ENCODE measurements around the gene SPINK2.

The SPINK2 gene, protein sequence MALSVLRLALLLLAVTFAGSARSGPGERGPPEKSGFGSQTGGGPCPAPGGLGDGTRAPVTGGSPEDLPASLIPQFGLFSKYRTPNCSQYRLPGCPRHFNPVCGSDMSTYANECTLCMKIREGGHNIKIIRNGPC

DNA sequence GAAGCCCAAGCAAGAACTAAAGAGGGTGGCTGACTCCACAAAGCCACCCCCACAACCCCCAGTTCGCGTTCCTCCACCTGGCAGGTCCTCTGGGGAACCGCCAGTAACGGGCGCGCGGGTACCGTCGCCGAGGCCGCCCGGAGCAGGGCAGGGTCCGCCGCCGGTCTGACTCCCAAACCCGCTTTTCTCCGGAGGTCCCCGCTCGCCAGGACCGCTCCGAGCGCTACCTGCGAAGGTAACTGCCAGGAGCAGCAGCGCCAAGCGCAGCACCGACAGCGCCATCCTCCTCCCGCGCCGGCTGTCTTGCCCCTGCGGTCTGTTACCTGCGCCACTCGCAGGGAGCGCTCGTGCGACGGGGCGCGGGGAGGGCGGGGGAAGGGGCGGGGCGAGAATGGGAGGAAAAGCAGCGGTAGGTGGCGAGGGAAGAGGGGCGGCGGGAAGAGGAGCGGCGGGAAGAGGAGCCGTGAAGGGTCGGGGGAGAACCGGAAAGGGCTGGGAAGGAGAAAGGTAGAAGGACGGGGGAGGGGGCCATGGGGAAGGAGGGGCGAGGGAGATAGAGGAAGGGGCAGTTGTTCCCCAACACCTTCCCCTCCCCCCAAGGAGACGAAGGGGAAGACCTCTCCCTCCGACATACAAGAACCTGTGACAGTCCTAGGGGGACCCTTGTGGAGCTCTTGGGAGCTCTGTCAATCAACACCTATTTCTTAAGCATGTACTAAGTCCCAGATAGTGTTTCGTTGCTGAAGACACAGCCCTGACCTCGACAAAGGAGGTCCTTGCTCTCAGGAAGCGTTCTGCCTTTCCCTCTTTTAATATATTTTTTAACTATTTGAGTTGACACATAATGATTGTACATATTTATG is at the start of gene SPINK2:
SPINK2 (minus strand) TSS at position 321 of the 863 bp plus-strand sequence; CDS start at position 282, 39 bp downstream.
- no peak for DNase-seq (ENCODE audit: low read depth, low spot score)

DNA sequence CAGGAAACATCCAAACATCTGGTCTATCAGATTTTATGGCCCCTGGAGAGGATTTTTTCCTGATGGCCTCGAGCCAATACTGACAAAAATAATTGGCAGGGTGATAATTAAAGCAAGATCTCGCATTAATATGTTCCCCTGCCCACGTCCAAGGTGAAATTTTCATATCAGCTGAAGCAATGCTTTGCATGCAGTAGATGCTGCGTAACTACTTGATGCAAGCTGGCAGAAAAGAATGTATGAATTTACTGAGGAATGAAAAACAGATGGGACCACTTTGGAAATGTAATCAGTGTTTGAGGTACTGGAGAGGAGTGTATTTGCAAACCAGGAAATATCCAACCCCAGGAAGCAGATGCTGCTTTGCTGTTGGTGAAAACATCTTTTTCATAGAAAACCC is 49.4 kb upstream of the SPINK2 start:
- DNase-seq (ENCODE audit: low read depth, low spot score): no peak

DNA sequence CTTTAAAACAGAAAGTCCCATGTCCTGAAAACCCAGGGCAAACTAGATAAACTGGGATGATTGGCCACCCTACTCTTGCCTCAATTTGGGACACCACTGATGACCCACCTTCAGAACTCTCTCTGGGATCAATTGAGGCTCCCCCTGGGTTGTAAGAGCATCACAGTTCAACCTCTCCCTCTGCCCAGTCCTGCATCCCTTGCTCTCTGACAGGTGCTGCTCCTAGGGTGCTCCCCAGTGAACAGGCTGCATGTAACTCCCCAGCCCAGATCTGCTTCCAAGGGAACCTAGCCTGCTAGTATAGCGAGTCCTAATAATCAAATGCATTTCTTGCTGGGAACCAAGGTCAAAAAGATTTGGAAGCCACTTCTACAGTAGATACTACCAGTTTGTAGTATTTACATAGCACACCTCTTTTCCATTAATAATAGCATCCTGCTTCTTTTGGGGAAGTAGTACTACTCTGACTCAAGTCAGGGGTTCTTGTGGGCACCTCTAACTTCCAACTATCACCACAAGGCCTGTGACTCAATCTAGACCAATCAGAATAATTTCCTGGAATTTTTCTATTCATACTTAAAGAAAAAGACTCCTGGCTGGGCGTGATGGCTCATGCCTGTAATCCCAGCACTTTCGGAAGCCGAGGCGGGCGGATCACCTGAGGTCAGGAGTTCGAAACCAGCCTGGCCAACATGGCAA is 42.1 kb upstream of the SPINK2 start:
- DNase-seq (ENCODE audit: low read depth, low spot score): no peak

DNA sequence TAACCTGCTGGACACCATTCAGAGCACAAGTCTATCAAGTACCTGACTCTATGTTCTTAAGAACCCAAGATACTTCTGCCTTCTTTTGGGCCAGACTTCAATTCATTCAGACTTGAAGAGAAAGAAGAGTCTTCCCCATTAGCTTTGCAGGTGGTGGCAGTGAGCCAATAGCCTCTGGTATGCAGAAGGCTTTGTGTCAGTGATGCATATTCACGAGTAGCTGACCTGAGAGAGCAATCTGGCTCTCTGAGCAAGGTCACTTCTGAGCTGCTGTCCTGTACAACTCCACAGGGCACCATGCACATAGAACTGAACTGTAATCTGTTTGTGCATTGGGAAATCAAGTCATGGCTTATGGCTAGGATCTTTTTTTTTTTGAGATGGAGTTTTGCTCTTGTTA is 39.9 kb upstream of the SPINK2 start:
- DNase-seq (ENCODE audit: low read depth, low spot score): no peak

DNA sequence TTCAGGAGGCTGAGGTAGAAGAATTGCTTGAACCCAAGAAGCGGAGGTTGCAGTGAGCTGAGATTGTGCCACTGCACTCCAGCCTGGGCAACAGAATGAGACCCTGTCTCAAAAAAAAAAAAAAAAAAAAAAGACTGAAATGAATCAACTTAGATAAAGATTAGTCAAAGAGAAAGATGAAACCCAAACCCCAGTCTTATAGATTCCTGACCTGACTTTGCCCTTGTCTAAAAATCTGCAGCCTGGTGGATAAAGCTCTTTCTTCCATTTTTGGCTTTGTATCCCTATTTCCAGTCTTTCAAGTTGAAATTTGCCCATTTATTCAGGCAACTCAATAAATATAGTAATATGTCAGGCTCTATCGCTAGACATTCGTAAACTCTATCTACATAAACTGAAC is 39.3 kb upstream of the SPINK2 start:
- no peak for DNase-seq (ENCODE audit: low read depth, low spot score)

DNA sequence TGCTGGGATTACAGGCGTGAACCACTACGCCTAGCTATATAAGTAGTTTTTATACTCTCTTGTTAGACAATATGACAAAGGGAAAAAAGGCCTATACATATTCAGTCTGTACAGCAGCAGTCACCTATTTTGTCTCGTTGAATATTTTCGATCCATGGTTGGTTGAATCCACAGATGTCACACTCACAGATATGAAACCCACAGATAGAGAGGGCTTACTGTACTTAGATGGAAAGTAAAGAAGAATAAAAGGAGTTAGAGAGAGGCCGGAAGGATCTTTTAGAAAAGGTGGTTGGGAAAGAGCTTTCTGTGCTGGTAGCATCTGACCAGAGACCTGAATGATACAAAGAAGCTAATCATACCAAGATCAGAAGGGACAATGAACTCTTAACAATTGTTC is 38.3 kb upstream of the SPINK2 start:
- DNase-seq (ENCODE audit: low read depth, low spot score): no peak

DNA sequence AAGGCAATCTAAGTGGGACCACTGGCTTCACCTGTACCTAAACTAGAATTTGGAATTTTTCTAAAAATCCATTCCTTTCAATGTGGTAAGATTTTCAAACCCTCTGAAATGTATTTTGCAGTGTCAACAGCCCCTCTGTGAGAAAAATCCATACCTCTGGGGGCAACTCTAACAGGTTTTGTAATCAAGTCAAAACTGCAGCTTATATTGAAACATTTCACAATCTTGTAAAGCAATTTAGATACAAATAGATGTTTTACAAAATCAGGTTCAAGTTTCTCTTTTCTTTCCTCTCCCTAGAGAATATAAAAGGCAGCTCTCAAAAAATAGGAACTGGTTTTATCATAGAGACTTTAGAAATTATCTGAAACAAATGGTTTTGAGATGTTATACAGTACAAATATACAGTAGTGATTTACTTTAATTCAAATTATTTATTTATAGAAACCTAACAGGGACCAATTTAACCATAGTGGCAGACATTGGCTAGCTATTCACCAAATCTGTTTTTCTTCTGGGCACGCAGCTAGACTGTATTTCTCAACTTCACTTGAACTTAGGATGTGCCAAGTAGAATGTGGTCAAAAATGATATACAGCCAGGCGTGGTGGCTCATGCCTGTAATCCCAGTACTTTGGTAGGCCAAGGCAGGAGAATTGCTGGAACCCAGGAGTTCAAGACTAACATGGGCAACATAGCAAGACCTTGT is 36.3 kb upstream of the SPINK2 start:
- no peak for DNase-seq (ENCODE audit: low read depth, low spot score)

DNA sequence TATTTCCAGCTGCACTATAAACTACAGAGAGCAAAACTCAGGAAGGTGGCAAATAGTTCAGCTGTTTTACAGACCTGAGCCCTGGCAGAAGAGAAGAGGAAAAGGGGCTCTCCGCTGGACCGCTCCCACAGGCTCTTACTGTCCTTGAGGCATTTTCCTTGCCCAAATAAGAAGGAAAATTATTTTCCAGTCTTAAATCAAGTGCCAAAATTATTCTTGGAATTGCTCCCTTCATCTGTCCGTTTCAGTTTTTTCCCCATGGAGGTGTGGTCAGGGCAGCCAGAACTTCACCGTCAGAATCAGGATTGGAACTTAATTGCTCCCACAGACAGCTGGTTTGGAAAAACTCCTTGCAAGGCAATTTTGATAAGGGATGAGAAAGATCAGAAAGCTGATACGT is 35.2 kb upstream of the SPINK2 start:
- DNase-seq (ENCODE audit: low read depth, low spot score): no peak

DNA sequence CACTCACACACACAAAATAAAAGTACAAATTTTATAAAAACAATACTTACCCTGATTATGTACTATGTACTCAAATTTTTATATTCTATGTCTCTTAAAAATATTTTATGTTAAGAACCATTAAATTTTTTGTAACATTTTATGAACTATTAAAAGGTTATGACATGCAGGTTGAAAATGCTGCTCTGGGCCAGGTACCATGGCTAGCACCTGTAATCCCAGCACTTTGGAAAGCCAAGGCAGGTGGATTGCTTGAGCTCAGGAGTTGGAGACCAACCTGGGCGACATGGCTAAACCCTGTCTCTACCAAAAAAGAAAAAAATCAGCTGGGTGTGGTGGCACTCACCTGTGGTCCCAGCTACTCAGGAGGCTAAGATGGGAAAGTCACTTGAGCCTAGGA is 29.4 kb upstream of the SPINK2 start:
- DNase-seq (ENCODE audit: low read depth, low spot score): no peak

DNA sequence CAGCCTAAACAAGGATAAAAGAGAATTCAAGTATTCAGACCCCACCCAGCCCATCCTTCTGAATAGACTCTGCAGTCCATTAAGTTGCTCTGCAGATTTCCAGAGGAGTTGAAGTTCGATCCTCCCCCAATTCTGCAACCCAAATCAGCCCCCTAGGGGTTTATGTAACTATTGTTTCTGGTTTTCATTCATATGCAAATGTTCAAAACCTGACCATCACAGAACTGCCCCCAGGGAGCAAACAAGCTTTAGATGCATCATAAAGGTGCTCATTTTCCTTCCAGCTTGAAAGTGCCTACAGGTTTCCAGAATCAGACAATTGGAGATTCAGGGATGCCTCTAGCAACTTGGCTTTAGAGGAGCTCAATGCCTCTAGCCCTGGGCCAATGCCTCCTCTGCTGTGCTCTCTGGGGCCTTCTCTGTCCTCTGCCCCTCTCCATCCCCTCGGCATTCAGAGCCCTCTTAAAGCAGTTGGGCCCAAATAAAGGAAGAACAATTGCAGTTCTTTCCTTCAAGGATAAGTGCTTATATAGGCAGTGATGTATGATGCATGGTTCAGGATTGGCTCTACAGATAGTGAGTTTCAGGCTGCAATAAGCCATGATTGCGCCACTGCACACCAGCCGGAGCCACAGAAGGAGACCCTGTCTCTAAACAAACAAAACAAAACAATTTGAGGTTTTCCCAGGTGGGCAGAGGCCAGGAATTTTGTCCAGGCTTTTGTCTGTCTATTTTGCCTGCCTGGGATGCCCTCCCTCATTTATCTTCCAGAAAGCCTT is 23.5 kb upstream of the SPINK2 start:
- DNase-seq (ENCODE audit: low read depth, low spot score): no peak

DNA sequence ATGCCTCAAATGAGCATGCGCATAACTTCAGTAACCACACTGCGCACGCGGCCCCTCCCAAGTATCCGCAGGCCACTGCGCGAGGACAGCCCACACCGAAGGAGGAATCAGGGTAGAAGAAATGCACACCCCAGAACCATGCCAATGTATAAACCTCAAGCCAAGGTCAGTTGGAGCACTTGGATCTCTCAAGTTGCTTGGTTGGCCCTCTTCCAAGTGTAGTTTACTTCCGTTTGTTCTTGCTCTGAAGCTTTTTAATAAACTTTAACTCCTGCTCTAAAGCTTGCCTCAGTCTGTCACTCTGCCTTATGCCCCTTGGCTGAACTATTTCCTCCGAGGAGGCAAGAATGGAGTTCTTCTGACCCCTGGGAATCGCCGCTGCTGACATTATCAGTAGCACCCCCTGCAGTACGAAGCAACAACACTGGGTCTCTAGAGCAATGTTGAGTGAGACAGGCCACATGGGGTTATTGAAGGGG is 22.0 kb upstream of the SPINK2 start:
- no peak for DNase-seq (ENCODE audit: low read depth, low spot score)

DNA sequence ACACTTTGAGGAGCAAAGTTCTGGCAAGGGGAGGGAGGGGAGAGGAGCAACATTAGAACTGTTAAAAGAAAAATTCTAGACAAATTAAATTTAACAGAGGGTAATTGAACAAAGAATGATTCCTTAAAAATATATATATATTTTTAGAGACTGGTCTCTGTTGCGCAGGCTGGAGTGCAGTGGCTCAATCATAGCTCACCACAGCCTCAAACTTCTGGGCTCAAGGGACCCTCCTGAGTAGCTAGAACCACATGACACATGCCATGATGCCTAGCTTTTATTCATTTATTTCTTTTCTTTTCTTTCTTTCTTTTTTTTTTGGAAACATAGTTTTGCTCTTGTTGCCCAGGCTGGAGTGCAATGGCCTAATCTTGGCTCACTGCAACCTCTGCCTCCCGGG is 19.1 kb upstream of the SPINK2 start:
- DNase-seq (ENCODE audit: low read depth, low spot score): no peak

DNA sequence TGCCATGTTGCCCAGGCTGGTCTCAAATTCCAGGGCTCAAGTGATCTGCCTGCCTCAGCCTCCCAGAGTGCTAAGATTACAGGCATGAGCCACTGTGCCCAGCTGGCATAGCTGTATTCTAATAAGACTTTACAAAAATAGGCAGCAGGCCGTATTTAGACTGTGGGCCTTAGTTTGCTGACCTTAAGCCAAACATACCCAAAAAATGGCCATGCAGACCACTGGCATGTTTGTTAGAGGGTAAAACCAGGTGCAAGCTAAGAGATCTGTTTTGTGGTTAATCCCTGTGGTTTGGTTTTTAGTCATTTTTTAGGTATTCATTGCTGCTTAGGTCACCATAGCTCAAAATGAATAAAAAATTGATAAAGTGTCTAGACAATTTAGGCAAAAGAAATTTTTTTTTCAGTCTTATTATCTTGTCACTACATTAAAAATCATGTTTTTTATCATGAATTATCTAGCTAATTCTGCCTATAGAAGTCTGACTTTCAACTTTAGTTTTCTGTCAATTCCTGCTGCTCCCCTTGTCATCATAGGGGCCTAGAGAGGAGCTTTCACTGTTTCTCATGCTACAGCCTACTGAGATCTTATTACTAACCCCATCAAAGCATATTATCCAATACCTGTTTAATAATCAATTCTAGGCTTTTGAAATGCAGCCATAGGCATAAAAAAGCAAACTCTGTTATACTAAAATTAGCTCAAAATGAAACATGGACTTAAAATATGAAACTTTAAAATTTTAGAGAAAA is 7.5 kb upstream of the SPINK2 start:
- no peak for DNase-seq (ENCODE audit: low read depth, low spot score)

DNA sequence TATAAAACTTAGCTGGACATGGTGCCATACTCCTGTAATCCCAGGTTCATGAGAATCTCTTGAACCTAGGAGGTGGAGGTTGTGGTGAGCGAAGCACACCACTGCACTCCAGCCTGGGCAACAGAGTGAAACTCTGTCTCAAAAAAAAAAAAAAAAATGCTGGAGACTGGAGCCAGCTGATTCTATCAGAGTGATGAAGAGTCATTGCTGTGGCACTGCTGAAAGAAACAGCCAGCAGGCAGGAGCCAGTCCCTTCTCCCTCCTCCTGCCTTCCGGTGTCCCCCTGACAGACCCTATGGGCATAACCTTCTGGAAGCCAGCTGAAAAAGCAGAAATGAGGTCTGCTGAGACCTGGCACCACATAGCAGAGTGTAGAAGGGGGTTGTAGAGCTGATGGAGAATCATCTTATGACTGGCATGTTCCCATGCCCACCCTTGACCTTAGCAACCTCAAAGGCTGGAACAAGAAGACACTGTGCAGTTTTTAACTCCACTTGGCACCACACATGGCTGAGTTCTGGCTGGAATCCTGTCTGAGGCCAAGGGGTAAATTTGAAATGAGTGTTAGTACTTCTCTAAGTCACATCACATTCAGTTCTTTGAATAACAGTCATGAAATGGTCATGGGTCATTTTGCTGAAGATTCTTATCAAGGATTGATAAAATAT is 2.6 kb upstream of the SPINK2 start:
- no peak for DNase-seq (ENCODE audit: low read depth, low spot score)

DNA sequence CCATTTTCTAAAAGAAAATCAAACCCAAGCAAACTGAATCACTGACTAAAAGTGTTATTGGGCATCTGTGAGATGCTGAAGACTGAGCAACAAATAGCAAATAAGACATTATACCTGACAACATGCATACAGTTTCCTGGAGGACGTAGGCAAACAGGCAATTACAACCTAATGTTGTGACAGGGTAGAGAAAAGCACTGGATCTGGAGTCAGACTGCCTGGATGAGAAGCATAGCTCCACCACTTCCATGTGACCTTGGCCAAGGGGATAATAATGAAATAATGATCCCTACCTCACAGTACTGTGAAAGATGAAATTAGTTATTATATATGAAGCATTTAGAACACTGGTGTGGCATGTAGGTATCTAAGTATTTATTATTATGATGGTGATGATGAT is 2.7 kb downstream of the SPINK2 start:
- no peak for DNase-seq (ENCODE audit: low read depth, low spot score)

DNA sequence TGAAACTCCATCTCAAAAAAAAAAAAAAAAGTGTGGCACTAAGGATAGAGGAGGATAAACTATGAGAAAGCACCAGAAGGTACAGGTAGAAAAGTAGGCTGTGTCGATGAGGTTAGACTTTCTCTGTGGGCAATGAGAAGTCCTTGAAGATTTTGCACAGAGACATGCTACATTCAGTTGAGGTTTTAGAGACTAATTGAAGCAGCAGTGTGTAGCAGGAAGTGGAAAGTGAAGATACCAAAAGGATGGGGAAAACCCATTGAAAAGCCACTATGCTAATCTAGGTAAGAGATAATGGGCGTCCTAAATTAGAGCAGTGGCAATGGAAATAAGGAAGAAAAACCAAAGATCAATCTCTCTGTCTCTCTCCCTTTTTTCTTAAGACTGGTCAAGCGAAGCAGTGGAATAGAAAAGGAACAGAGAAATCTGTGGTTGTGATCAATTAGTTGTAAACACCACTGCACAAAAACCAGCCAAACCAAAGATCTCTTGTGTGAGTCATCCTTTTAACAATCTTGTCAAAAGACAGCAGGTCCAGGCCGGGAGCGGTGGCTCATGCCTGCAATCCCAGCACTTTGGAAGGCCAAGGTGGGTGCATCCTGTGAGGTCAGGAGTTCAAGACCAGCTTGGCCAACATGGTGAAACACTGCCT is 3.5 kb downstream of the SPINK2 start:
- DNase-seq (ENCODE audit: low read depth, low spot score): no peak

DNA sequence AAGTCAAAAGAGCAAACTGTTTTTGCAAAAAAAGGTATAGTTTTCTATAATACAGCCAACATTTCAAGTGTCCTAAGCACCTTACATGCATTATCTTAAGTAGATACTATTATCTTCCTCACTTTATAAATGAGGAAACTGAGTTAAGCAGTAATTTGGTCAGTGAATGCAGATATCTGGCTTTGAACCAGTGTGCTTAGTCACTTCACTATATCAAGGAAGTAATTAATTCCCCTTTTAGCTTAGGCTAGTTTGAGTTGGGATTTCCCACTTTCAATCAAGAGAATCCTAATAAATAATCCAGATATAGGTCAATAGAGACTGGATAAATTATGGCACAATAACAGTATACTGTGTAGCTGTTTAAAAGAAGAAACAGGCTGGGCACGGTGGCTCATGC is 14.8 kb downstream of the SPINK2 start:
- DNase-seq (ENCODE audit: low read depth, low spot score): no peak

DNA sequence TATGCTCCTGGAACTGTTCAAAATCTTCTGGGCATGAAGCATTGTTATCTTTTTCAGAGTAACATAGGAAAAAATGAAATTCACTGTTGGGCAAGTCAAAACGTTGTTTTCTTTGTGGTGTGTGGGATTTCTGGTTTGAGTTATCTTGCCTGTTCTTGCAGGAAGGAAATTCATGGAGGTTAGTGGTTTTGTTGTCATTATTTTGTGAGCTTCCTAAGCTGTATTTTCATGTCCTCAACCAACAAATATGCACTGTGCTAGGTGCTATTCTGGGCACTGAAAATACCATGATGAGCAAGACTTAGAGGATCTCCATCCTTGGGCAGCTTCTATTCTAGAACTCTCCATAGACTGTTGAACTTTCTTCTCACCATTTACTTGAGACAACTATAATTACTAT is 16.9 kb downstream of the SPINK2 start:
- no peak for DNase-seq (ENCODE audit: low read depth, low spot score)

DNA sequence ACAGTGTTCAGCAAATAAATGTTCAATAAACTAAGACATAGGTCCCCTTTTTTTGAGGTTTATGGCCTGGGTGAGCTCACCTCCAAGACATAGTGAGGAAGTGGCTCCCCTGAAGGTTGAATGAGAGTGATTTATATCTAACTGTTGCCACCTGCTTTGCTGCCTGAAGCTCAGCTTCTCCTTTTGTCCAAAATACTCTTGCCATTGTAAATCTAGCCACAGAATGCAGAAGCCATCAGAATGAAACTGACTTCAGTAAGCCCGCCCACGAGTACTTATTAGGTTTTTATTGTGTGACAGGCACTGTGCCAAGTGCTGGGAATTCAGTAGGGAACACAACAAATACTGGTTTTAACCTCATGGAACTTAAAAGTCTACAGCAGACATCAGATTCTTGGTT is 18.0 kb downstream of the SPINK2 start:
- DNase-seq (ENCODE audit: low read depth, low spot score): no peak

All from brain pericyte (primary cell).